Neural crest cell (in vitro differentiated cells): ENCODE measurements around the gene GNAO1. TPM values are rescaled to one million over a fixed set of nuclear protein-coding genes. Genes with fewer than 3 reads are reported as not detected.

ENCODE experiments used
- DNase-seq: peaks from one replicate; pipeline ENCODE4 v3.0.0; 2021; ENCODE audit warnings: low read depth, mixed read lengths, low spot score
- H3K27ac Mint-ChIP-seq: one replicate; pipeline ENCODE4 v1.8.0; 2021; ENCODE audit warnings: mild to moderate bottlenecking, mixed read lengths; ENCODE audit not compliant: unreplicated experiment
- H3K27me3 Mint-ChIP-seq: 2 replicates; pipeline ENCODE4 v1.8.0; 2021; ENCODE audit warnings: low read depth, mild to moderate bottlenecking, mixed read lengths
- H3K36me3 Mint-ChIP-seq: 2 replicates; pipeline ENCODE4 v1.8.0; 2021; ENCODE audit warnings: low read depth, mild to moderate bottlenecking, mixed read lengths
- H3K4me1 Mint-ChIP-seq: 2 replicates; pipeline ENCODE4 v1.8.0; 2021; ENCODE audit warnings: mixed read lengths
- H3K4me3 Mint-ChIP-seq: one replicate; pipeline ENCODE4 v1.8.0; 2021; ENCODE audit warnings: mild to moderate bottlenecking, mixed read lengths
- H3K9me3 Mint-ChIP-seq: 2 replicates; pipeline ENCODE4 v1.8.0; 2021; ENCODE audit warnings: mixed read lengths
- CTCF ChIP-seq: fragments of 200-600 bp; sonication (generic); conservative IDR thresholded peaks from 2 replicates; pipeline ENCODE4 v1.5.0; 2021; ENCODE audit warnings: antibody characterized with exemption, mild to moderate bottlenecking
- total RNA-seq: library from RNA; stranded (reverse); gene quantifications from 2 replicates; pipeline ENCODE4 v1.2.1, GENCODE V29; 2021

The GNAO1 gene
- total RNA-seq, 1 donor from 2014 or later = 22.2 TPM

DNA sequence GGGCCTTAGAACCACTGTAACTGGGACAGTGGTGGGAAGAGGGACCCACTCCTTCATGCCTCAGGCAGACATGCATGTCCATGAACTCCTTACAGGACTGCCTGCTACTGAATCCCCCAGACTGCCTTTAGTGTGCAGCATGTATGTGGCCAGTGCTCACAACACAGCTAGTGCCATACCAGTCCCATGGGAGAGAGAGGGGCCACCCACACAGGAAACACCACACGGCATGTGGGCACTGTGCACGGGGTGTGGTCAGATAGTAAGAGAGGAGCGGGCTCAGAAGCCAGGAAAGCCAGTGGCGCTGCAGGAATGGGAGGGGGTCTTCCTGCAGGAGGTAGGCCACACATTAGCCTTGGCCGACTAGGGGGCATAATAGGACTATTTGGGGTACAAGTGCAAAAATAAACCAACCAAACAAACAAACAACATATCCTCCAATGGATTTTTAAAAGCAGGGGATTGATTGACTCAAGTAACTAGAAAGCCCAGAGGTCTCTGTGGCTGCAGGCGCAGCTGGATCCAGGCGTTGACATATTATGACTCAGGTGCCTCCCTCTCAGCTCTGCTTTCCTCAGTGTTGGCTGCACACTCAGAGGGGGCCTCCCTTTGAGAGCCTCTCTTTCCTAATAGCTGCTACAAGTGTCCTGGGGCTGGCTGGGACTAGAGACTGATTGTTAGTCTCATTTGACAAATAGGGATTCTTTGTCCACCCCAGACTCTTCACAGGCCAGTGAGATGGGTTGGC, 129.7 kb downstream of the GNAO1 start:
- no peaks in the 10 kb centered on the region for H3K27me3 Mint-ChIP-seq
- peaks cover 14% of the 10 kb centered on the region for H3K4me1 Mint-ChIP-seq
- peak overlapping the region; percentile 83 for H3K27ac Mint-ChIP-seq
- no peak overlapping the region for H3K4me3 Mint-ChIP-seq
- TF ChIP-seq CTCF = no peak
- no peaks in the 10 kb centered on the region for H3K9me3 Mint-ChIP-seq
- H3K36me3 Mint-ChIP-seq = no peaks in the 10 kb centered on the region
- DNase-seq = no peak

GRCh38 chr16:56321571-56321970, 130.3 kb downstream of the GNAO1 start:
- H3K4me3 Mint-ChIP-seq = no peak overlapping the region
- no peaks in the 10 kb centered on the region for H3K36me3 Mint-ChIP-seq
- TF ChIP-seq CTCF = no peak
- no peaks in the 10 kb centered on the region for H3K27me3 Mint-ChIP-seq
- peaks cover 14% of the 10 kb centered on the region for H3K4me1 Mint-ChIP-seq
- H3K27ac Mint-ChIP-seq = peak overlapping the region; percentile 29
- no peak for DNase-seq
- no peaks in the 10 kb centered on the region for H3K9me3 Mint-ChIP-seq

- H3K4me1 Mint-ChIP-seq = no peaks in the 10 kb centered on the region
- H3K27ac Mint-ChIP-seq = no peak overlapping the region
- H3K27me3 Mint-ChIP-seq = no peaks in the 10 kb centered on the region
- DNase-seq = no peak
- H3K4me3 Mint-ChIP-seq = no peak overlapping the region
- no peak for TF ChIP-seq CTCF
- no peaks in the 10 kb centered on the region for H3K9me3 Mint-ChIP-seq
- no peaks in the 10 kb centered on the region for H3K36me3 Mint-ChIP-seq
Observed at GRCh38 chr16:56324406-56324805, 133.1 kb downstream of the GNAO1 start.

- no peak overlapping the region for H3K4me3 Mint-ChIP-seq
- H3K36me3 Mint-ChIP-seq = no peaks in the 10 kb centered on the region
- H3K27ac Mint-ChIP-seq = no peak overlapping the region
Observed at GRCh38 chr16:56325956-56326355, 134.7 kb downstream of the GNAO1 start.

GRCh38 chr16:56327071-56327928, 136.0 kb downstream of the GNAO1 start:
- Mint-ChIP-seq H3K4me3 (no peak overlapping the region), H3K36me3 (no peaks in the 10 kb centered on the region), H3K9me3 (no peaks in the 10 kb centered on the region), H3K27me3 (no peaks in the 10 kb centered on the region), H3K27ac (no peak overlapping the region), H3K4me1 (no peaks in the 10 kb centered on the region)
- no peak for DNase-seq
- no peak for TF ChIP-seq CTCF

More at GRCh38 chr16:56325956-56326355, 134.7 kb downstream of the GNAO1 start:
- TF ChIP-seq CTCF = no peak
- H3K9me3 Mint-ChIP-seq = no peaks in the 10 kb centered on the region
- H3K4me1 Mint-ChIP-seq = no peaks in the 10 kb centered on the region
- H3K27me3 Mint-ChIP-seq = no peaks in the 10 kb centered on the region
- no peak for DNase-seq
